ENCODE results near the gene GPR142.

DNA sequence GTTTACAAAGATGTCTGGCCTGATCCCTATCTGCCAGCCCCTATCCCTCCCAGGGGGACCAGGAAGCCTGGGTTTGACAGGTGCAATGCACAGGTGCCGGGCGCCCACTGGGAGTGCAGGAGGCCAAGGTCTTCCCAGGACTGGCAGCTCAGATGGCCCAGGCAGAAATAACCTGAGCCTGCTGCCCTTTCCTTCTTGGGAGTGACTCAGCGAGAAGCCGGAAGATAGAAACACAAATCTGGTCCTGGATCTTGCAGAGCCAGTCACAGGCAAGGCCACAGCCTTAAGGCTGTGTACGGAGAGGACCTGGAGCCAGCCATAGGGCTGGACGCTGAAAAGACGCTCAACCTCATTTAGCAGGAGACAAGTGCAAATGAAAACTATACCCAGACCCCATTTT is 27.7 kb downstream of the GPR142 start:
- TF ChIP-seq, protein P1, sequence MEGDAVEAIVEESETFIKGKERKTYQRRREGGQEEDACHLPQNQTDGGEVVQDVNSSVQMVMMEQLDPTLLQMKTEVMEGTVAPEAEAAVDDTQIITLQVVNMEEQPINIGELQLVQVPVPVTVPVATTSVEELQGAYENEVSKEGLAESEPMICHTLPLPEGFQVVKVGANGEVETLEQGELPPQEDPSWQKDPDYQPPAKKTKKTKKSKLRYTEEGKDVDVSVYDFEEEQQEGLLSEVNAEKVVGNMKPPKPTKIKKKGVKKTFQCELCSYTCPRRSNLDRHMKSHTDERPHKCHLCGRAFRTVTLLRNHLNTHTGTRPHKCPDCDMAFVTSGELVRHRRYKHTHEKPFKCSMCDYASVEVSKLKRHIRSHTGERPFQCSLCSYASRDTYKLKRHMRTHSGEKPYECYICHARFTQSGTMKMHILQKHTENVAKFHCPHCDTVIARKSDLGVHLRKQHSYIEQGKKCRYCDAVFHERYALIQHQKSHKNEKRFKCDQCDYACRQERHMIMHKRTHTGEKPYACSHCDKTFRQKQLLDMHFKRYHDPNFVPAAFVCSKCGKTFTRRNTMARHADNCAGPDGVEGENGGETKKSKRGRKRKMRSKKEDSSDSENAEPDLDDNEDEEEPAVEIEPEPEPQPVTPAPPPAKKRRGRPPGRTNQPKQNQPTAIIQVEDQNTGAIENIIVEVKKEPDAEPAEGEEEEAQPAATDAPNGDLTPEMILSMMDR (IDR thresholded peaks at IDR 0.05): no peak
- TF ChIP-seq POLR2AphosphoS5 (IDR thresholded peaks at IDR 0.05): no peak

Measured in esophagus muscularis mucosa (tissue), 3 donors.